ENCODE results near the gene SCTR. TPM values are rescaled to one million over a fixed set of nuclear protein-coding genes. Genes with fewer than 3 reads are reported as not detected.
A peak's percentile ranks its signal among the peaks of the same experiment; 100 is the strongest.

Gene SCTR
- total and polyA plus RNA-seq, 2 of the 8 experiments (the other 6 are each of a cell fraction or from before 2014, with no cell fraction given): 0.15 TPM; not detected in 1

DNA sequence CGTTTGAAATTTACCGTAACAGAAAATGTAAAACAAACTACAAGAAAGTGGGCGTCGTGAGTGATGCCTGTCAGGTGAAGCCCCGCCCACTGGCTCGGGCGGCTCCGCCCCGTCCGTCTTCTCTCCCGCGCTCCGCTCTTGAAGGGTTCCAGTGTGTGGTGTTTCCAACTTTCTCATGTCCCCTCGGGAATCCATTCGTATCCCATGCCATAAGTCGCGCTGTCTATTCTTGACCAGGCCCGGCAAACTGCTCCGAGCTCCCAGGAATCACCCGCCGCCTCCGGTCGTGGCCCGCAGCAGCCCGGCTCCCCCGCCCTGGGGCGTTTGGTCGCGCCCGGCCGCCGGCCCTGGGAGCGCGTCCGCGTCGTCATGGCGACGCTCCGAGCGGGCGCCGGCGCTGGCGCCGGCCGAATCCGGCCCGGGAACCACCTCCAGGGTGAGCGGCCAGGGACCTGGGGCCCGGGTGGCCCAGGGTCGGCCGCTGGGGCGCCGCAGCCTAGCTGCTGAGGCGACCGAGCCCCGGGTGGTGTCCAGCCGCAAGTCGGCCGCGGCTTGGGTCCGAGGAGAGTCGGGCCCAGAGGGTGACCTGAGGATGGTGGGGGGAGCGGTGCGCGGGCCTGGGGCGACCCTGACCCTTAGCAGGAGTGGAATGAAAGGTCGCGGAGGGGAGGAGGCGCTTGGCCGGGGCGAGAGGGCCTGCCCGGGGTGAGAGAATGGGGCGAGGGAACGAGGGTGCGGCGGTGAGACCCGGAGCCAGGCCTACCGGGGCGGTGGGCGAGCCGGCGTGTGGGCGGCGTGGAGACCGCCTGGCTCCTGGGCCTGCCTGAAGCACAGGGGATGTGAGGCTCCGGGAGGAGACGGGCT, 20.0 kb upstream of the SCTR start, which contains the start of gene CFAP221:
Gene CFAP221, plus strand, starts transcription at position 375 of the 864 bp plus-strand sequence. CDS start 1,683 bp downstream, outside the sequence.
- H3K27ac ChIP-seq (ENCODE audit: low read depth, low read length): peak within 1 kb of the TSS; percentile 90
- H2AFZ ChIP-seq (ENCODE audit: low read length): peak within 1 kb of the TSS; percentile 95; the same call in 1 of the 2 replicates
- CTCF ChIA-PET (ENCODE audit: partially characterized antibody): interaction anchor here (1.5 kb wide), 1 partner anchor 115 kb away, joined by 3 read pairs; no protein-coding TSS in a partner anchor
- H2AK5ac ChIP-seq (ENCODE audit: low read depth, low read length): no peak within 1 kb of the TSS
- H3K23me2 ChIP-seq (ENCODE audit: low read depth, low read length): peaks cover 7% of the 10 kb centered on the region; the same call in 1 of the 2 replicates
- no peaks in the 10 kb centered on the region for H3K79me1 ChIP-seq (ENCODE audit: low read depth, low read length)
- peak within 1 kb of the TSS; percentile 86 for H4K5ac ChIP-seq (ENCODE audit: insufficient read length, low read depth, low read length)
- H3K9me3 ChIP-seq (ENCODE audit: insufficient read depth in 2 of 2, low read depth in 1 of 2, low read length in 1 of 2): no peaks in the 10 kb centered on the region
- H3K4ac ChIP-seq (replicated peaks; ENCODE audit: insufficient read length, low read depth, low read length): no peak within 1 kb of the TSS
- H4K91ac ChIP-seq (replicated peaks; ENCODE audit: insufficient read length, low read length): no peak within 1 kb of the TSS
- FAIRE-seq (no peak), DNase-seq (ENCODE audit: low read depth in 1 of 2, low spot score in 2 of 2) (peak in 1 of 2 experiments; percentile 93)
- H3K9ac ChIP-seq (replicated peaks in 1 of 4; ENCODE audit: extremely low read depth in 1 of 4, low read depth in 3 of 4, low read length in 3 of 4): peak within 1 kb of the TSS; percentile 81 to 90 (median 88)
- H2BK12ac ChIP-seq (ENCODE audit: low read depth, low read length): peak within 1 kb of the TSS; percentile 19; the same call in 1 of the 2 replicates
- peaks cover 0 to 2% (median 0%) of the 10 kb centered on the region in 4 experiments; a peak in 1 of 7 replicates for H3K4me1 ChIP-seq (replicated peaks in 1 of 4; ENCODE audit: control insufficient read depth in 3 of 4, insufficient read depth in 4 of 4, low read length in 3 of 4)
- peaks cover 0 to 8% (median 0%) of the 10 kb centered on the region in 4 experiments; a peak in 1 of 7 replicates for H3K27me3 ChIP-seq (replicated peaks in 1 of 4; ENCODE audit: control insufficient read depth in 3 of 4, extremely low read depth in 1 of 4, insufficient read depth in 3 of 4, low read length in 3 of 4)
- H3K56ac ChIP-seq (replicated peaks; ENCODE audit: insufficient read length, low read depth, low read length): peak within 1 kb of the TSS; percentile 54
- peak within 1 kb of the TSS; percentile 95; the same call in 1 of the 2 replicates for H4K8ac ChIP-seq (ENCODE audit: extremely low read depth, insufficient read depth, low read length)
- peak within 1 kb of the TSS; percentile 84; the same call in 1 of the 2 replicates for H2BK20ac ChIP-seq (ENCODE audit: low read length)
- H3K36me3 ChIP-seq (ENCODE audit: control insufficient read depth in 2 of 4, insufficient read depth in 4 of 4, low read length in 3 of 4): no peaks in the 10 kb centered on the region
- H2BK5ac ChIP-seq (ENCODE audit: low read depth, low read length): peak within 1 kb of the TSS; percentile 72; the same call in 1 of the 2 replicates
- H3K4me3 ChIP-seq (ENCODE audit: extremely low read depth in 1 of 4, insufficient read depth in 2 of 4, low read depth in 3 of 4, low read length in 4 of 4): peak within 1 kb of the TSS; percentile 61 to 82 (median 70)
- H3K23ac ChIP-seq (ENCODE audit: insufficient read length): no peak within 1 kb of the TSS
- 2% methylated on average over 61 of the region's 89 CpGs; no CpG with 5 or more reads in 1 of the 2 experiments for WGBS, 2 experiments (ENCODE audit: extremely low coverage in 1 of 2, insufficient coverage in 1 of 2, insufficient read length in 1 of 2, insufficient replicate concordance in 2 of 2, low coverage in 1 of 2, low lambda C conversion rate in 2 of 2, missing lambda C conversion rate in 1 of 2)
- H3K79me2 ChIP-seq (ENCODE audit: control insufficient read depth in 1 of 2, insufficient read depth in 2 of 2, low read length in 2 of 2): no peaks in the 10 kb centered on the region
- no peaks in the 10 kb centered on the region for H4K20me1 ChIP-seq (replicated peaks in 1 of 2; ENCODE audit: control insufficient read depth in 1 of 2, insufficient read depth in 2 of 2, low read length in 2 of 2)
- H3K14ac ChIP-seq (ENCODE audit: insufficient read length): no peak within 1 kb of the TSS
- H3K18ac ChIP-seq (ENCODE audit: extremely low read depth, low read length): peak within 1 kb of the TSS; percentile 99; the same call in 1 of the 2 replicates
- H3K4me2 ChIP-seq (ENCODE audit: insufficient read depth in 1 of 2, low read depth in 2 of 2, low read length in 2 of 2): peak within 1 kb of the TSS; percentile 67 to 72
- H2BK15ac ChIP-seq (ENCODE audit: low read length): 0 out of 2 replicates have a peak within 1 kb of the TSS, but pooled peaks have one; percentile 38
- POLR2A ChIA-PET (ENCODE audit: partially characterized antibody): no interaction called here
- H2BK120ac ChIP-seq (replicated peaks; ENCODE audit: low read depth, low read length): no peak within 1 kb of the TSS
- TF ChIP-seq RFX5 (IDR thresholded peaks at IDR 0.05; ENCODE audit: borderline replicate concordance, low read depth, low read length): no peak
- no peak for TF ChIP-seq SRF (IDR thresholded peaks at IDR 0.05; ENCODE audit: low read depth, low read length)
- peak; percentile 63 for TF ChIP-seq TAF1 (IDR thresholded peaks at IDR 0.05; ENCODE audit: low read depth, low read length)
- TF ChIP-seq BACH1 (IDR thresholded peaks at IDR 0.05; ENCODE audit: low read length): no peak
- TF ChIP-seq BCL11A (IDR thresholded peaks at IDR 0.05; ENCODE audit: low read depth in 2 of 2, low read length in 2 of 2): no peak
- peak in 1 of 2 experiments; percentile 19; a peak in 1 of 3 replicates for TF ChIP-seq POLR2A (IDR thresholded peaks at IDR 0.05; ENCODE audit: control extremely low read depth in 1 of 2, low read depth in 2 of 2, low read length in 2 of 2)
- TF ChIP-seq E2F6 (IDR thresholded peaks at IDR 0.05): no peak
- TF ChIP-seq SIN3A (conservative IDR thresholded peaks at IDR 0.05 in 1 of 2, IDR thresholded peaks at IDR 0.05 in 1 of 2; ENCODE audit: low read depth in 1 of 2, low read length in 2 of 2): peak; percentile 64 to 96; a peak in 3 of 4 replicates
- no peak for TF ChIP-seq SAP30 (IDR thresholded peaks at IDR 0.05; ENCODE audit: insufficient read depth, insufficient replicate concordance, low read length)
- no peak for TF ChIP-seq HDAC6 (IDR thresholded peaks at IDR 0.05; ENCODE audit: low read depth, low read length)

All from H1 (cell line).